SK-N-SH (cell line): ENCODE results near the gene KLF2. TPM values are rescaled to one million over a fixed set of nuclear protein-coding genes. Genes with fewer than 3 reads are reported as not detected.

Source experiments
- CTCF ChIA-PET: fragments of 300-600, 350-600 bp; formaldehyde crosslinking; extraction: SDS; loops from one replicate; lab custom pipeline; 2021; lab: Yijun Ruan, JAX
- POLR2A ChIA-PET: fragments of 350-600 bp; sonication (Branson Sonifier 250); formaldehyde crosslinking; extraction: SDS; loops from one replicate; lab custom pipeline; 2020; ENCODE audit warnings: antibody characterized with exemption, inconsistent platforms; lab: Yijun Ruan, JAX
- DNase-seq: peaks from one replicate; pipeline ENCODE4 v3.0.0; 2012
- H2AFZ ChIP-seq: fragments of 200-600 bp; sonication (generic); 2 replicates; pipeline ENCODE4 v1.8.1; 2016; ENCODE audit warnings: antibody characterized with exemption, mild to moderate bottlenecking, low read depth
- H3F3A ChIP-seq: fragments of 200-600 bp; sonication (generic); replicated peaks from 2 replicates; pipeline ENCODE3; 2016; ENCODE audit warnings: antibody characterized with exemption, mild to moderate bottlenecking; ENCODE audit not compliant: insufficient read depth
- H3K27ac ChIP-seq, 2 experiments: fragments of 200-500 bp in 1 of 2; fragments of 200-600 bp in 1 of 2; sonication (Bioruptor generic) in 1 of 2; sonication (generic), shearing (Covaris generic) in 1 of 2; 2 replicates each; pipeline versions ENCODE4 v1.5.1 to v1.6.1; 2014 to 2016; ENCODE audit warnings: low read depth in 2 of 2, inconsistent platforms in 1 of 2, low read length in 1 of 2, mild to moderate bottlenecking in 1 of 2, mixed read lengths in 1 of 2
- H3K27me3 ChIP-seq: fragments of 200-600 bp; sonication (generic), shearing (Covaris generic); 2 replicates; pipeline ENCODE4 v1.6.1; 2016; ENCODE audit warnings: mixed run types; ENCODE audit not compliant: insufficient read depth
- H3K36me3 ChIP-seq, 2 experiments: fragments of 200-500 bp in 1 of 2; fragments of 200-600 bp in 1 of 2; sonication (Bioruptor generic) in 1 of 2; sonication (generic) in 1 of 2; replicated peaks in 1 of 2; 2 replicates each; pipeline versions ENCODE3 to v1.5.1; 2014 to 2016; ENCODE audit warnings: low read length in 1 of 2, mild to moderate bottlenecking in 1 of 2; ENCODE audit not compliant: insufficient read depth in 2 of 2, control insufficient read depth in 1 of 2
- H3K4me1 ChIP-seq, 2 experiments: fragments of 200-500 bp in 1 of 2; fragments of 200-600 bp in 1 of 2; sonication (Bioruptor generic) in 1 of 2; sonication (generic), shearing (Covaris generic) in 1 of 2; 2 replicates each; pipeline versions ENCODE4 v1.5.1 to v1.6.1; 2014 to 2016; ENCODE audit warnings: low read depth in 1 of 2, low read length in 1 of 2, mixed run types in 1 of 2; ENCODE audit not compliant: insufficient read depth in 2 of 2, control insufficient read depth in 1 of 2
- H3K4me2 ChIP-seq: fragments of 200-600 bp; sonication (generic), shearing (Covaris generic); 2 replicates; pipeline ENCODE4 v1.6.1; 2017; ENCODE audit warnings: mixed run types
- H3K4me3 ChIP-seq, 2 experiments: fragments of 200-500 bp in 1 of 2; fragments of 200-600 bp in 1 of 2; sonication (Bioruptor generic) in 1 of 2; sonication (generic), shearing (Covaris generic) in 1 of 2; 2 replicates each; pipeline versions ENCODE4 v1.5.1 to v1.8.1; 2014 to 2016; ENCODE audit warnings: low read depth in 2 of 2, inconsistent platforms in 1 of 2, low read length in 1 of 2, mild to moderate bottlenecking in 1 of 2, mixed read lengths in 1 of 2, moderate library complexity in 1 of 2
- H3K79me2 ChIP-seq: fragments of 200-600 bp; sonication (generic); 2 replicates; pipeline ENCODE4 v1.8.1; 2017; ENCODE audit warnings: mild to moderate bottlenecking; ENCODE audit not compliant: insufficient read depth
- H3K9ac ChIP-seq: fragments of 200-600 bp; sonication (generic); 2 replicates; pipeline ENCODE4 v1.6.1; 2017; ENCODE audit warnings: mixed run types
- H3K9me2 ChIP-seq: fragments of 200-600 bp; sonication (generic); 2 replicates; pipeline ENCODE4 v1.6.1; 2017; ENCODE audit warnings: mixed run types
- H3K9me3 ChIP-seq: fragments of 200-600 bp; sonication (generic); 2 replicates; pipeline ENCODE4 v1.6.1; 2017; ENCODE audit warnings: mixed run types, mild to moderate bottlenecking, moderate library complexity
- H4K20me1 ChIP-seq: fragments of 200-600 bp; sonication (generic); 2 replicates; pipeline ENCODE4 v1.6.1; 2017; ENCODE audit warnings: mild to moderate bottlenecking, mixed run types; ENCODE audit not compliant: insufficient read depth
- ELF1 ChIP-seq: IDR thresholded peaks from 2 replicates; pipeline ENCODE4 v1.4.0; 2012
- EP300 ChIP-seq, 2 experiments: IDR thresholded peaks; 2 replicates each; pipeline versions ENCODE4 v1.4.0 to v1.6.1; 2012; ENCODE audit warnings: borderline replicate concordance in 1 of 2, low read depth in 1 of 2, low read length in 1 of 2
- EZH2phosphoT487 ChIP-seq: fragments of 200-600 bp; sonication (generic); IDR thresholded peaks from 2 replicates; pipeline ENCODE4 v1.6.1; 2017; ENCODE audit warnings: low read depth, mixed run types, mild to moderate bottlenecking, antibody characterized with exemption, moderate library complexity, borderline replicate concordance
- FOSL2 ChIP-seq: IDR thresholded peaks from 2 replicates; pipeline ENCODE4 v1.4.0; 2012; ENCODE audit warnings: low read depth, mild to moderate bottlenecking, moderate library complexity, borderline replicate concordance
- FOXJ3 ChIP-seq: sonication (generic); formaldehyde crosslinking; IDR thresholded peaks from 2 replicates; pipeline ENCODE4 v1.5.1; 2020; ENCODE audit warnings: mild to moderate bottlenecking, missing genetic modification reagents
- FOXM1 ChIP-seq: IDR thresholded peaks from 2 replicates; pipeline ENCODE4 v1.4.0; 2012; ENCODE audit warnings: low read depth, mild to moderate bottlenecking
- GABPA ChIP-seq: IDR thresholded peaks from 2 replicates; pipeline ENCODE4 v1.4.0; 2012; ENCODE audit warnings: low read depth, mild to moderate bottlenecking
- GATA2 ChIP-seq: sonication (generic); formaldehyde crosslinking; IDR thresholded peaks from 2 replicates; pipeline ENCODE4 v1.5.0; 2020; ENCODE audit warnings: mild to moderate bottlenecking, missing genetic modification reagents
- JUND ChIP-seq: IDR thresholded peaks from 2 replicates; pipeline ENCODE4 v1.4.0; 2012
- MEF2A ChIP-seq: IDR thresholded peaks from 2 replicates; pipeline ENCODE4 v1.4.0; 2012; ENCODE audit warnings: low read depth, borderline replicate concordance
- MXI1 ChIP-seq: IDR thresholded peaks from 2 replicates; pipeline ENCODE4 v1.6.1; 2012; ENCODE audit warnings: mild to moderate bottlenecking, low read depth, low read length, improper control_type of control experiment
- NFIC ChIP-seq: IDR thresholded peaks from 2 replicates; pipeline ENCODE4 v1.4.0; 2012; ENCODE audit warnings: borderline replicate concordance
- NRF1 ChIP-seq: IDR thresholded peaks from 2 replicates; pipeline ENCODE4 v1.6.1; 2012; ENCODE audit warnings: low read depth, mild to moderate bottlenecking, low read length
- POLR2AphosphoS5 ChIP-seq: IDR thresholded peaks from 2 replicates; pipeline ENCODE4 v1.6.1; 2012; ENCODE audit warnings: low read depth, low read length
- RCOR1 ChIP-seq: fragments of 150-350 bp; IDR thresholded peaks from 2 replicates; pipeline ENCODE4 v1.6.1; 2017; ENCODE audit warnings: antibody characterized with exemption, low read length
- RFX5 ChIP-seq: IDR thresholded peaks from 2 replicates; pipeline ENCODE4 v1.6.1; 2012; ENCODE audit warnings: mild to moderate bottlenecking, improper control_type of control experiment, low read length
- RXRA ChIP-seq: IDR thresholded peaks from 2 replicates; pipeline ENCODE4 v1.4.0; 2012; ENCODE audit warnings: low read depth, mild to moderate bottlenecking, borderline replicate concordance
- SIN3A ChIP-seq: IDR thresholded peaks from 2 replicates; pipeline ENCODE4 v1.6.1; 2012; ENCODE audit warnings: low read depth, mild to moderate bottlenecking, low read length, moderate library complexity, borderline replicate concordance
- SMC3 ChIP-seq: IDR thresholded peaks from 2 replicates; pipeline ENCODE4 v1.6.1; 2012; ENCODE audit warnings: low read depth, low read length, improper control_type of control experiment
- TEAD4 ChIP-seq: IDR thresholded peaks from 2 replicates; pipeline ENCODE4 v1.4.0; 2012; ENCODE audit warnings: mild to moderate bottlenecking, borderline replicate concordance; ENCODE audit not compliant: insufficient read depth
- YY1 ChIP-seq: IDR thresholded peaks from 2 replicates; pipeline ENCODE4 v1.4.0; 2012; ENCODE audit warnings: low read depth, mild to moderate bottlenecking
- WGBS: methylation state at CpG from one replicate; pipeline ENCODE4 v1.1.6; 2017; ENCODE audit warnings: low lambda C conversion rate; 5-methylcytosine and 5-hydroxymethylcytosine counted together
- polyA plus RNA-seq, 3 experiments: library from polyadenylated mRNA; depleted of rRNA; stranded (reverse); fragments of >200 nt; gene quantifications; 2 replicates each; pipeline ENCODE4 v1.2.3, GENCODE V29; 2012
- TF ChIP-seq, protein P1 (sequence below): fragments of 150-350 bp; IDR thresholded peaks from 2 replicates; pipeline ENCODE4 v1.6.1; 2016; ENCODE audit warnings: mild to moderate bottlenecking, low read depth, low read length
- TF ChIP-seq, protein P2 (sequence below): IDR thresholded peaks from 2 replicates; pipeline ENCODE4 v1.4.0; 2012; ENCODE audit warnings: low read depth
- TF ChIP-seq, protein P3 (sequence below): IDR thresholded peaks from 2 replicates; pipeline ENCODE4 v1.4.0; 2012; ENCODE audit warnings: low read depth, borderline replicate concordance
- TF ChIP-seq, protein P4 (sequence below): IDR thresholded peaks from 2 replicates; pipeline ENCODE4 v1.4.0; 2012; ENCODE audit warnings: low read depth, borderline replicate concordance
- TF ChIP-seq, protein P5 (sequence below): IDR thresholded peaks from 2 replicates; pipeline ENCODE4 v1.6.1; 2012; ENCODE audit warnings: mild to moderate bottlenecking, low read depth, low read length, moderate library complexity

The KLF2 gene
- polyA plus RNA-seq, 1 of the 3 experiments (the other 2 are of a cell fraction): 6.9 TPM

DNA sequence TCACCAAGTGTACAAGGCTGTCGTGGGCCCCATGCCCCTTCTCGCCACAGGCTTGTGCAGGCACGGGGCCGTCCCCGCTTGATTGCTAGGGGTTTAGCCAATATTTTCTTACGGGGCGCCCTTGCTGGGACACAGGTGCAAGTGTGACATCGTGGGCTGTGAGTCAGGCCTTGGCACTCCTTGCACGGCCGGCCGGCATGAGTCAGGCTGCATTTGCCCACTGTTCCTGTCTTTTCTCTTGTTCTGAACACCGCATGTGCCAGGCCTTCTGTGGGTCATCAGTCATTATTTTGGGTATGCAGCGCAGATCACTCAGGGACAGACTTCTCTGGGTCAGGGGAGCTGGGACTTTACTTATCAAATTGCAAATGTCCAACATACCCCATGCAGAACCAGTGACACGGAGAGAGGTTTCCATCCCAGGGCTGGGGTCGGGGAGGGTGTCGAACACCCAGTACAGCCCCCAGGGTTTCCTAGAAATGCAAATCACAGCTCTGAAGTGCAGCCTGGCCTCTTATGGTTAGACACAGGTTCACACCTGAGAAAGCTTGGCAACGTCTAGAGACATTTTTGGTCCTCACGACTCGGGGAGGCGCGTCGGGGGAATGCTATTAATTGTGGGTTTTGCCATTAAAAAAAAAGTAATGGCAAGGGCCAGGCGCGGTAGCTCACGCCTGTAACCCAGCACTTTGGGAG, 22.5 kb upstream of the KLF2 start:
- ChIA-PET CTCF (no interaction called here), POLR2A (no interaction called here)
- Histone ChIP-seq H3K4me3 (no peak overlapping the region), H3K4me1 (no peaks in the 10 kb centered on the region; a peak in 1 of 4 replicates), H3K9me3 (no peaks in the 10 kb centered on the region), H3K36me3 (no peaks in the 10 kb centered on the region), H3K79me2 (no peaks in the 10 kb centered on the region), H2AFZ (no peak overlapping the region), H3F3A (peaks cover 9% of the 10 kb centered on the region), H3K9me2 (no peaks in the 10 kb centered on the region), H4K20me1 (peaks cover 3% of the 10 kb centered on the region; the same call in 1 of the 2 replicates), H3K27me3 (peaks cover 59% of the 10 kb centered on the region; the same call in 1 of the 2 replicates), H3K4me2 (0 out of 2 replicates have a peak overlapping the region, but pooled peaks have one; percentile 37), H3K27ac (no peak overlapping the region), H3K9ac (no peak overlapping the region)
- DNase-seq: no peak
- 34% methylated on average over 23 of the region's 25 CpGs for WGBS
- TF ChIP-seq GABPA (0 out of 2 replicates have a peak, but pooled peaks have one; percentile 9), GATA2 (CRISPR knock-in tag) (no peak), RXRA (peak; percentile 70; the same call in 1 of the 2 replicates), TEAD4 (0 out of 2 replicates have a peak, but pooled peaks have one; percentile 27), JUND (peak; percentile 88), EZH2phosphoT487 (no peak), POLR2AphosphoS5 (peak; percentile 48; the same call in 1 of the 2 replicates), RFX5 (no peak), ELF1 (no peak), YY1 (no peak), FOXM1 (no peak), MEF2A (no peak), SMC3 (no peak), EP300 (IDR thresholded peaks at IDR 0.05; ENCODE audit: borderline replicate concordance in 1 of 2, low read depth in 1 of 2, low read length in 1 of 2) (peak in 1 of 2 experiments; percentile 65; a peak in 1 of 4 replicates), SIN3A (no peak), NFIC (peak; percentile 93), FOSL2 (peak; percentile 95), MXI1 (no peak), FOXJ3 (CRISPR knock-in tag) (no peak), NRF1 (no peak), RCOR1 (no peak)
- TF ChIP-seq, protein P1, sequence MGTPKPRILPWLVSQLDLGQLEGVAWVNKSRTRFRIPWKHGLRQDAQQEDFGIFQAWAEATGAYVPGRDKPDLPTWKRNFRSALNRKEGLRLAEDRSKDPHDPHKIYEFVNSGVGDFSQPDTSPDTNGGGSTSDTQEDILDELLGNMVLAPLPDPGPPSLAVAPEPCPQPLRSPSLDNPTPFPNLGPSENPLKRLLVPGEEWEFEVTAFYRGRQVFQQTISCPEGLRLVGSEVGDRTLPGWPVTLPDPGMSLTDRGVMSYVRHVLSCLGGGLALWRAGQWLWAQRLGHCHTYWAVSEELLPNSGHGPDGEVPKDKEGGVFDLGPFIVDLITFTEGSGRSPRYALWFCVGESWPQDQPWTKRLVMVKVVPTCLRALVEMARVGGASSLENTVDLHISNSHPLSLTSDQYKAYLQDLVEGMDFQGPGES: no peak
- TF ChIP-seq, protein P2, sequence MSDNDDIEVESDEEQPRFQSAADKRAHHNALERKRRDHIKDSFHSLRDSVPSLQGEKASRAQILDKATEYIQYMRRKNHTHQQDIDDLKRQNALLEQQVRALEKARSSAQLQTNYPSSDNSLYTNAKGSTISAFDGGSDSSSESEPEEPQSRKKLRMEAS: peak; percentile 82
- TF ChIP-seq, protein P3, sequence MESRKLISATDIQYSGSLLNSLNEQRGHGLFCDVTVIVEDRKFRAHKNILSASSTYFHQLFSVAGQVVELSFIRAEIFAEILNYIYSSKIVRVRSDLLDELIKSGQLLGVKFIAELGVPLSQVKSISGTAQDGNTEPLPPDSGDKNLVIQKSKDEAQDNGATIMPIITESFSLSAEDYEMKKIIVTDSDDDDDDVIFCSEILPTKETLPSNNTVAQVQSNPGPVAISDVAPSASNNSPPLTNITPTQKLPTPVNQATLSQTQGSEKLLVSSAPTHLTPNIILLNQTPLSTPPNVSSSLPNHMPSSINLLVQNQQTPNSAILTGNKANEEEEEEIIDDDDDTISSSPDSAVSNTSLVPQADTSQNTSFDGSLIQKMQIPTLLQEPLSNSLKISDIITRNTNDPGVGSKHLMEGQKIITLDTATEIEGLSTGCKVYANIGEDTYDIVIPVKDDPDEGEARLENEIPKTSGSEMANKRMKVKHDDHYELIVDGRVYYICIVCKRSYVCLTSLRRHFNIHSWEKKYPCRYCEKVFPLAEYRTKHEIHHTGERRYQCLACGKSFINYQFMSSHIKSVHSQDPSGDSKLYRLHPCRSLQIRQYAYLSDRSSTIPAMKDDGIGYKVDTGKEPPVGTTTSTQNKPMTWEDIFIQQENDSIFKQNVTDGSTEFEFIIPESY: 0 out of 2 replicates have a peak, but pooled peaks have one; percentile 45
- TF ChIP-seq, protein P4, sequence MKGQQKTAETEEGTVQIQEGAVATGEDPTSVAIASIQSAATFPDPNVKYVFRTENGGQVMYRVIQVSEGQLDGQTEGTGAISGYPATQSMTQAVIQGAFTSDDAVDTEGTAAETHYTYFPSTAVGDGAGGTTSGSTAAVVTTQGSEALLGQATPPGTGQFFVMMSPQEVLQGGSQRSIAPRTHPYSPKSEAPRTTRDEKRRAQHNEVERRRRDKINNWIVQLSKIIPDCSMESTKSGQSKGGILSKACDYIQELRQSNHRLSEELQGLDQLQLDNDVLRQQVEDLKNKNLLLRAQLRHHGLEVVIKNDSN: peak; percentile 25; the same call in 1 of the 2 replicates
- TF ChIP-seq, protein P5, sequence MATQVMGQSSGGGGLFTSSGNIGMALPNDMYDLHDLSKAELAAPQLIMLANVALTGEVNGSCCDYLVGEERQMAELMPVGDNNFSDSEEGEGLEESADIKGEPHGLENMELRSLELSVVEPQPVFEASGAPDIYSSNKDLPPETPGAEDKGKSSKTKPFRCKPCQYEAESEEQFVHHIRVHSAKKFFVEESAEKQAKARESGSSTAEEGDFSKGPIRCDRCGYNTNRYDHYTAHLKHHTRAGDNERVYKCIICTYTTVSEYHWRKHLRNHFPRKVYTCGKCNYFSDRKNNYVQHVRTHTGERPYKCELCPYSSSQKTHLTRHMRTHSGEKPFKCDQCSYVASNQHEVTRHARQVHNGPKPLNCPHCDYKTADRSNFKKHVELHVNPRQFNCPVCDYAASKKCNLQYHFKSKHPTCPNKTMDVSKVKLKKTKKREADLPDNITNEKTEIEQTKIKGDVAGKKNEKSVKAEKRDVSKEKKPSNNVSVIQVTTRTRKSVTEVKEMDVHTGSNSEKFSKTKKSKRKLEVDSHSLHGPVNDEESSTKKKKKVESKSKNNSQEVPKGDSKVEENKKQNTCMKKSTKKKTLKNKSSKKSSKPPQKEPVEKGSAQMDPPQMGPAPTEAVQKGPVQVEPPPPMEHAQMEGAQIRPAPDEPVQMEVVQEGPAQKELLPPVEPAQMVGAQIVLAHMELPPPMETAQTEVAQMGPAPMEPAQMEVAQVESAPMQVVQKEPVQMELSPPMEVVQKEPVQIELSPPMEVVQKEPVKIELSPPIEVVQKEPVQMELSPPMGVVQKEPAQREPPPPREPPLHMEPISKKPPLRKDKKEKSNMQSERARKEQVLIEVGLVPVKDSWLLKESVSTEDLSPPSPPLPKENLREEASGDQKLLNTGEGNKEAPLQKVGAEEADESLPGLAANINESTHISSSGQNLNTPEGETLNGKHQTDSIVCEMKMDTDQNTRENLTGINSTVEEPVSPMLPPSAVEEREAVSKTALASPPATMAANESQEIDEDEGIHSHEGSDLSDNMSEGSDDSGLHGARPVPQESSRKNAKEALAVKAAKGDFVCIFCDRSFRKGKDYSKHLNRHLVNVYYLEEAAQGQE: 0 out of 2 replicates have a peak, but pooled peaks have one; percentile 14
